Keratinocyte (primary cell): ENCODE data around the gene BRI3BP. TPM values are rescaled to one million over a fixed set of nuclear protein-coding genes. Genes with fewer than 3 reads are reported as not detected.

ENCODE experiments used
- DNase-seq: peaks from one replicate; pipeline ENCODE4 v3.0.0-alpha.2; 2011; ENCODE audit warnings: low read depth, missing footprints, low spot score
- FAIRE-seq: peaks from 2 replicates; lab custom pipeline; 2011; peaks lifted over from hg19 to GRCh38; lab: Jason Lieb, UNC
- H2AFZ ChIP-seq: 2 replicates; pipeline ENCODE4 v1.6.0; 2012; ENCODE audit warnings: low read length, control low read depth, inconsistent platforms; ENCODE audit not compliant: control insufficient read depth
- H3K27ac ChIP-seq: 2 replicates; pipeline ENCODE4 v1.5.1; 2011; ENCODE audit warnings: low read length; ENCODE audit not compliant: control insufficient read depth, insufficient read depth
- H3K27me3 ChIP-seq: 3 replicates; pipeline ENCODE4 v1.6.0; 2011; ENCODE audit warnings: low read length; ENCODE audit not compliant: control insufficient read depth, insufficient read depth; ENCODE audit errors: extremely low read depth
- H3K36me3 ChIP-seq, 2 experiments: 2 replicates in 1 of 2; 3 replicates in 1 of 2; pipeline ENCODE4 v1.5.1; 2011; ENCODE audit warnings: low read length in 2 of 2, mild to moderate bottlenecking in 1 of 2; ENCODE audit not compliant: control insufficient read depth in 2 of 2, insufficient read depth in 2 of 2; ENCODE audit errors: extremely low read depth in 1 of 2
- H3K4me1 ChIP-seq: 3 replicates; pipeline ENCODE4 v1.5.1; 2011; ENCODE audit warnings: low read length; ENCODE audit not compliant: control insufficient read depth, insufficient read depth; ENCODE audit errors: extremely low read depth
- H3K4me2 ChIP-seq: 3 replicates; pipeline ENCODE4 v1.6.0; 2011; ENCODE audit warnings: low read depth, low read length; ENCODE audit not compliant: control insufficient read depth, insufficient read depth; ENCODE audit errors: extremely low read depth
- H3K4me3 ChIP-seq, 3 experiments: fragments of 200-600 bp in 1 of 3; sonication (generic) in 1 of 3; 2 replicates in 2 of 3; 3 replicates in 1 of 3; pipeline ENCODE4 v1.5.1; 2011 to 2016; ENCODE audit warnings: low read length in 3 of 3, mild to moderate bottlenecking in 3 of 3, control low read depth in 2 of 3, inconsistent platforms in 1 of 3, low read depth in 1 of 3, mixed read lengths in 1 of 3, mixed run types in 1 of 3, moderate library complexity in 1 of 3; ENCODE audit not compliant: control insufficient read depth in 2 of 3, insufficient read depth in 2 of 3; ENCODE audit errors: extremely low read depth in 1 of 3
- H3K79me2 ChIP-seq: 2 replicates; pipeline ENCODE4 v1.6.0; 2012; ENCODE audit warnings: low read length; ENCODE audit not compliant: control insufficient read depth, insufficient read depth
- H3K9ac ChIP-seq: 3 replicates; pipeline ENCODE4 v1.6.0; 2011; ENCODE audit warnings: low read length; ENCODE audit not compliant: control insufficient read depth, insufficient read depth; ENCODE audit errors: extremely low read depth
- H3K9me1 ChIP-seq: 3 replicates; pipeline ENCODE4 v1.6.0; 2011; ENCODE audit warnings: low read length; ENCODE audit not compliant: control insufficient read depth, insufficient read depth; ENCODE audit errors: extremely low read depth
- H3K9me3 ChIP-seq: 2 replicates; pipeline ENCODE4 v1.5.1; 2012; ENCODE audit warnings: low read depth, low read length; ENCODE audit not compliant: control insufficient read depth
- H4K20me1 ChIP-seq: 3 replicates; pipeline ENCODE4 v1.6.0; 2011; ENCODE audit warnings: low read length; ENCODE audit not compliant: control insufficient read depth, insufficient read depth; ENCODE audit errors: extremely low read depth
- CTCF ChIP-seq, 3 experiments: IDR thresholded peaks in 1 of 3; conservative IDR thresholded peaks in 1 of 3; optimal IDR thresholded peaks in 1 of 3; 2 replicates in 2 of 3; 3 replicates in 1 of 3; pipeline versions ENCODE3 to v1.5.1; 2011; ENCODE audit warnings: low read length in 3 of 3, mild to moderate bottlenecking in 3 of 3, moderate library complexity in 2 of 3, control low read depth in 1 of 3, inconsistent platforms in 1 of 3; ENCODE audit not compliant: insufficient read depth in 2 of 3; ENCODE audit errors: extremely low read depth in 1 of 3
- EZH2 ChIP-seq: IDR thresholded peaks from one replicate; pipeline ENCODE4 v1.6.1; 2012; ENCODE audit warnings: inconsistent platforms, mild to moderate bottlenecking, low read length, moderate library complexity
- dilution Hi-C: fragments of 300-500 bp; cut with MboI; formaldehyde crosslinking; loops from one replicate; pipeline ENCODE4 v1.7.0; 2020; ENCODE audit warnings: low sequenced_read_pairs; ENCODE audit not compliant: extremely low pct_ligation_motif_present
- polyA plus RNA-seq, 5 experiments: library from polyadenylated mRNA; depleted of rRNA in 3 of 5; stranded (reverse) in 3 of 5; stranded (forward) in 1 of 5; unstranded in 1 of 5; fragments of >200 nt; gene quantifications; 1 replicate in 1 of 5; 2 replicates in 3 of 5; 3 replicates in 1 of 5; pipeline versions ENCODE4 v1.2.1 to v1.2.3, GENCODE V29; 2011 to 2012; ENCODE audit warnings: missing spikeins in 2 of 5, low read depth in 1 of 5, low replicate concordance in 1 of 5

Gene BRI3BP
- polyA plus RNA-seq, 1 donor (not counting 4 experiments of a cell fraction or from before 2014, with no cell fraction given): 11.6 TPM

- Histone ChIP-seq H3K36me3 (peaks cover 35 to 38% of the 10 kb centered on the region in 2 experiments), H3K9ac (no peak overlapping the region), H3K4me3 (no peak overlapping the region), H3K79me2 (no peaks in the 10 kb centered on the region), H2AFZ (no peak overlapping the region), H3K9me3 (no peaks in the 10 kb centered on the region), H4K20me1 (no peaks in the 10 kb centered on the region), H3K9me1 (no peaks in the 10 kb centered on the region), H3K27ac (no peak overlapping the region), H3K27me3 (no peaks in the 10 kb centered on the region), H3K4me1 (no peaks in the 10 kb centered on the region), H3K4me2 (no peak overlapping the region)
- dilution Hi-C loops: no loop called here
- TF ChIP-seq EZH2 (no peak), CTCF (optimal IDR thresholded peaks at IDR 0.05 in 1 of 3, IDR thresholded peaks at IDR 0.05 in 1 of 3, conservative IDR thresholded peaks at IDR 0.05 in 1 of 3; ENCODE audit: extremely low read depth in 1 of 3, insufficient read depth in 2 of 3, low read length in 3 of 3) (no peak)
- FAIRE-seq: no peak
- DNase-seq: no peak
Observed at GRCh38 chr12:124963211-124963610, 30.2 kb upstream of the BRI3BP start.

GRCh38 chr12:124964251-124964650, 29.2 kb upstream of the BRI3BP start:
- H3K4me1 ChIP-seq: no peaks in the 10 kb centered on the region
- no peaks in the 10 kb centered on the region for H3K27me3 ChIP-seq
- H3K4me2 ChIP-seq: no peak overlapping the region
- no peaks in the 10 kb centered on the region for H3K79me2 ChIP-seq
- H4K20me1 ChIP-seq: no peaks in the 10 kb centered on the region
- dilution Hi-C loops: no loop called here
- no peak for FAIRE-seq
- no peak overlapping the region for H3K27ac ChIP-seq
- peaks cover 39% of the 10 kb centered on the region in 2 experiments for H3K36me3 ChIP-seq
- no peaks in the 10 kb centered on the region for H3K9me1 ChIP-seq
- DNase-seq: no peak
- H3K9ac ChIP-seq: no peak overlapping the region
- no peak overlapping the region for H3K4me3 ChIP-seq
- H3K9me3 ChIP-seq: no peaks in the 10 kb centered on the region
- H2AFZ ChIP-seq: no peak overlapping the region
- no peak for TF ChIP-seq CTCF (optimal IDR thresholded peaks at IDR 0.05 in 1 of 3, IDR thresholded peaks at IDR 0.05 in 1 of 3, conservative IDR thresholded peaks at IDR 0.05 in 1 of 3; ENCODE audit: extremely low read depth in 1 of 3, insufficient read depth in 2 of 3, low read length in 3 of 3)
- TF ChIP-seq EZH2: no peak
